SK-N-SH (cell line): ENCODE results near the gene DDX19B. TPM values are rescaled to one million over a fixed set of nuclear protein-coding genes. Genes with fewer than 3 reads are reported as not detected.

Source experiments
- CTCF ChIA-PET: fragments of 300-600, 350-600 bp; formaldehyde crosslinking; extraction: SDS; loops from one replicate; lab custom pipeline; 2021; lab: Yijun Ruan, JAX
- POLR2A ChIA-PET: fragments of 350-600 bp; sonication (Branson Sonifier 250); formaldehyde crosslinking; extraction: SDS; loops from one replicate; lab custom pipeline; 2020; ENCODE audit warnings: antibody characterized with exemption, inconsistent platforms; lab: Yijun Ruan, JAX
- DNase-seq: peaks from one replicate; pipeline ENCODE4 v3.0.0; 2012
- H2AFZ ChIP-seq: fragments of 200-600 bp; sonication (generic); 2 replicates; pipeline ENCODE4 v1.8.1; 2016; ENCODE audit warnings: antibody characterized with exemption, mild to moderate bottlenecking, low read depth
- H3F3A ChIP-seq: fragments of 200-600 bp; sonication (generic); replicated peaks from 2 replicates; pipeline ENCODE3; 2016; ENCODE audit warnings: antibody characterized with exemption, mild to moderate bottlenecking; ENCODE audit not compliant: insufficient read depth
- H3K27ac ChIP-seq, 2 experiments: fragments of 200-500 bp in 1 of 2; fragments of 200-600 bp in 1 of 2; sonication (Bioruptor generic) in 1 of 2; sonication (generic), shearing (Covaris generic) in 1 of 2; 2 replicates each; pipeline versions ENCODE4 v1.5.1 to v1.6.1; 2014 to 2016; ENCODE audit warnings: low read depth in 2 of 2, inconsistent platforms in 1 of 2, low read length in 1 of 2, mild to moderate bottlenecking in 1 of 2, mixed read lengths in 1 of 2
- H3K27me3 ChIP-seq: fragments of 200-600 bp; sonication (generic), shearing (Covaris generic); 2 replicates; pipeline ENCODE4 v1.6.1; 2016; ENCODE audit warnings: mixed run types; ENCODE audit not compliant: insufficient read depth
- H3K36me3 ChIP-seq, 2 experiments: fragments of 200-500 bp in 1 of 2; fragments of 200-600 bp in 1 of 2; sonication (Bioruptor generic) in 1 of 2; sonication (generic) in 1 of 2; replicated peaks in 1 of 2; 2 replicates each; pipeline versions ENCODE3 to v1.5.1; 2014 to 2016; ENCODE audit warnings: low read length in 1 of 2, mild to moderate bottlenecking in 1 of 2; ENCODE audit not compliant: insufficient read depth in 2 of 2, control insufficient read depth in 1 of 2
- H3K4me1 ChIP-seq, 2 experiments: fragments of 200-500 bp in 1 of 2; fragments of 200-600 bp in 1 of 2; sonication (Bioruptor generic) in 1 of 2; sonication (generic), shearing (Covaris generic) in 1 of 2; 2 replicates each; pipeline versions ENCODE4 v1.5.1 to v1.6.1; 2014 to 2016; ENCODE audit warnings: low read depth in 1 of 2, low read length in 1 of 2, mixed run types in 1 of 2; ENCODE audit not compliant: insufficient read depth in 2 of 2, control insufficient read depth in 1 of 2
- H3K4me2 ChIP-seq: fragments of 200-600 bp; sonication (generic), shearing (Covaris generic); 2 replicates; pipeline ENCODE4 v1.6.1; 2017; ENCODE audit warnings: mixed run types
- H3K4me3 ChIP-seq, 2 experiments: fragments of 200-500 bp in 1 of 2; fragments of 200-600 bp in 1 of 2; sonication (Bioruptor generic) in 1 of 2; sonication (generic), shearing (Covaris generic) in 1 of 2; 2 replicates each; pipeline versions ENCODE4 v1.5.1 to v1.8.1; 2014 to 2016; ENCODE audit warnings: low read depth in 2 of 2, inconsistent platforms in 1 of 2, low read length in 1 of 2, mild to moderate bottlenecking in 1 of 2, mixed read lengths in 1 of 2, moderate library complexity in 1 of 2
- H3K79me2 ChIP-seq: fragments of 200-600 bp; sonication (generic); 2 replicates; pipeline ENCODE4 v1.8.1; 2017; ENCODE audit warnings: mild to moderate bottlenecking; ENCODE audit not compliant: insufficient read depth
- H3K9ac ChIP-seq: fragments of 200-600 bp; sonication (generic); 2 replicates; pipeline ENCODE4 v1.6.1; 2017; ENCODE audit warnings: mixed run types
- H3K9me2 ChIP-seq: fragments of 200-600 bp; sonication (generic); 2 replicates; pipeline ENCODE4 v1.6.1; 2017; ENCODE audit warnings: mixed run types
- H3K9me3 ChIP-seq: fragments of 200-600 bp; sonication (generic); 2 replicates; pipeline ENCODE4 v1.6.1; 2017; ENCODE audit warnings: mixed run types, mild to moderate bottlenecking, moderate library complexity
- H4K20me1 ChIP-seq: fragments of 200-600 bp; sonication (generic); 2 replicates; pipeline ENCODE4 v1.6.1; 2017; ENCODE audit warnings: mild to moderate bottlenecking, mixed run types; ENCODE audit not compliant: insufficient read depth
- CHD2 ChIP-seq: fragments of 150-350 bp; IDR thresholded peaks from 2 replicates; pipeline ENCODE4 v1.6.1; 2018; ENCODE audit warnings: low read length; ENCODE audit not compliant: partially characterized antibody
- EP300 ChIP-seq, 2 experiments: IDR thresholded peaks; 2 replicates each; pipeline versions ENCODE4 v1.4.0 to v1.6.1; 2012; ENCODE audit warnings: borderline replicate concordance in 1 of 2, low read depth in 1 of 2, low read length in 1 of 2
- FOSL2 ChIP-seq: IDR thresholded peaks from 2 replicates; pipeline ENCODE4 v1.4.0; 2012; ENCODE audit warnings: low read depth, mild to moderate bottlenecking, moderate library complexity, borderline replicate concordance
- JUND ChIP-seq: IDR thresholded peaks from 2 replicates; pipeline ENCODE4 v1.4.0; 2012
- MAX ChIP-seq: IDR thresholded peaks from 2 replicates; pipeline ENCODE4 v1.4.0; 2012; ENCODE audit warnings: low read depth
- POLR2AphosphoS5 ChIP-seq: IDR thresholded peaks from 2 replicates; pipeline ENCODE4 v1.6.1; 2012; ENCODE audit warnings: low read depth, low read length
- RCOR1 ChIP-seq: fragments of 150-350 bp; IDR thresholded peaks from 2 replicates; pipeline ENCODE4 v1.6.1; 2017; ENCODE audit warnings: antibody characterized with exemption, low read length
- RFX5 ChIP-seq: IDR thresholded peaks from 2 replicates; pipeline ENCODE4 v1.6.1; 2012; ENCODE audit warnings: mild to moderate bottlenecking, improper control_type of control experiment, low read length
- TCF12 ChIP-seq: IDR thresholded peaks from 2 replicates; pipeline ENCODE4 v1.4.0; 2012
- USF1 ChIP-seq: IDR thresholded peaks from 2 replicates; pipeline ENCODE4 v1.4.0; 2012; ENCODE audit warnings: low read depth, borderline replicate concordance
- WGBS: methylation state at CpG from one replicate; pipeline ENCODE4 v1.1.6; 2017; ENCODE audit warnings: low lambda C conversion rate; 5-methylcytosine and 5-hydroxymethylcytosine counted together
- polyA plus RNA-seq, 3 experiments: library from polyadenylated mRNA; depleted of rRNA; stranded (reverse); fragments of >200 nt; gene quantifications; 2 replicates each; pipeline ENCODE4 v1.2.3, GENCODE V29; 2012
- TF ChIP-seq, protein P1 (sequence below): IDR thresholded peaks from 2 replicates; pipeline ENCODE4; 2012

Gene DDX19B
- polyA plus RNA-seq, 1 of the 3 experiments (the other 2 are of a cell fraction), result 43.6 TPM

- TF ChIP-seq EP300 (IDR thresholded peaks at IDR 0.05; ENCODE audit: borderline replicate concordance in 1 of 2, low read depth in 1 of 2, low read length in 1 of 2) (no peak), RFX5 (peak; percentile 61), JUND (no peak), MAX (peak; percentile 98)
- TF ChIP-seq, protein P1, sequence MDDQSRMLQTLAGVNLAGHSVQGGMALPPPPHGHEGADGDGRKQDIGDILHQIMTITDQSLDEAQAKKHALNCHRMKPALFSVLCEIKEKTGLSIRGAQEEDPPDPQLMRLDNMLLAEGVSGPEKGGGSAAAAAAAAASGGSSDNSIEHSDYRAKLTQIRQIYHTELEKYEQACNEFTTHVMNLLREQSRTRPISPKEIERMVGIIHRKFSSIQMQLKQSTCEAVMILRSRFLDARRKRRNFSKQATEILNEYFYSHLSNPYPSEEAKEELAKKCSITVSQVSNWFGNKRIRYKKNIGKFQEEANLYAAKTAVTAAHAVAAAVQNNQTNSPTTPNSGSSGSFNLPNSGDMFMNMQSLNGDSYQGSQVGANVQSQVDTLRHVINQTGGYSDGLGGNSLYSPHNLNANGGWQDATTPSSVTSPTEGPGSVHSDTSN, result peak; percentile 91
These were observed 82.1 kb downstream of the DDX19B start (continued) for GRCh38 chr16:70380919-70381603.

- Histone ChIP-seq H4K20me1 (no peaks in the 10 kb centered on the region), H3K4me3 (peak overlapping the region in 1 of 2 experiments; percentile 44; a peak in 3 of 4 replicates), H3K4me1 (peaks cover 6 to 8% of the 10 kb centered on the region in 2 experiments; a peak in 2 of 4 replicates), H3K9me3 (no peaks in the 10 kb centered on the region), H3K27me3 (no peaks in the 10 kb centered on the region), H3K27ac (peak overlapping the region; percentile 74 to 77; a peak in 3 of 4 replicates), H3K36me3 (peaks cover 7 to 35% of the 10 kb centered on the region in 2 experiments), H3K79me2 (peaks cover 32% of the 10 kb centered on the region), H3K9me2 (no peaks in the 10 kb centered on the region), H2AFZ (peak overlapping the region; percentile 77; the same call in 1 of the 2 replicates), H3K9ac (no peak overlapping the region), H3K4me2 (peak overlapping the region; percentile 95), H3F3A (peaks cover 24% of the 10 kb centered on the region)
- DNase-seq, result no peak
- ChIA-PET CTCF (interaction anchor here (0.7 to 2.4 kb wide), 8 partner anchors 10 to 89 kb away, joined by 3 to 15 read pairs (median 4); partner anchors contain the start of genes FCSK and ST3GAL2), POLR2A (interaction anchor here (0.7 to 2.8 kb wide), 23 partner anchors 10 to 297 kb away, joined by 3 to 22 read pairs (median 4); partner anchors contain the start of genes AARS1, DDX19A, FCSK and ST3GAL2)
- TF ChIP-seq TCF12 (peak; percentile 18; the same call in 1 of the 2 replicates), USF1 (no peak; the same call in 1 of the 2 replicates), RCOR1 (no peak), POLR2AphosphoS5 (0 out of 2 replicates have a peak, but pooled peaks have one; percentile 21), MAX (no peak; the same call in 1 of the 2 replicates), FOSL2 (no peak), CHD2 (no peak)
- WGBS, result 34% methylated on average over 23 of the region's 47 CpGs
These were observed 82.8 kb downstream of the DDX19B start for GRCh38 chr16:70381604-70382342.
